GM23338 (cell line): Measurements from ENCODE around the gene CIRBP. TPM values are rescaled to one million over a fixed set of nuclear protein-coding genes. Genes with fewer than 3 reads are reported as not detected.
A peak's percentile ranks its signal among the peaks of the same experiment; 100 is the strongest.

ENCODE experiments used
- ATAC-seq: fragments of 200-7000 bp; cut with Tn5 transposase; 3 replicates; pipeline ENCODE4 v1.9.1; 2020
- DNase-seq: peaks from one replicate; pipeline ENCODE4 v3.0.0-alpha.2; 2015; ENCODE audit warnings: low spot score
- H2AFZ ChIP-seq: fragments of 200-600 bp; sonication (generic); 2 replicates; pipeline ENCODE4 v1.8.0; 2016; ENCODE audit warnings: antibody characterized with exemption, mild to moderate bottlenecking, moderate library complexity
- H3F3A ChIP-seq: fragments of 200-600 bp; sonication (generic); replicated peaks from 2 replicates; pipeline ENCODE4 v1.8.0; 2017; ENCODE audit warnings: antibody characterized with exemption, mixed run types, low read depth
- H3K27ac ChIP-seq: fragments of 200-600 bp; sonication (generic); 2 replicates; pipeline ENCODE4 v1.6.1; 2016; ENCODE audit warnings: low read depth
- H3K27me3 ChIP-seq: fragments of 200-600 bp; sonication (generic); 2 replicates; pipeline ENCODE4 v1.8.0; 2016; ENCODE audit warnings: mild to moderate bottlenecking, mixed run types, moderate library complexity; ENCODE audit not compliant: insufficient read depth
- H3K36me3 ChIP-seq: fragments of 200-600 bp; sonication (generic); 2 replicates; pipeline ENCODE4 v1.8.0; 2016; ENCODE audit warnings: mild to moderate bottlenecking; ENCODE audit not compliant: insufficient read depth
- H3K4me1 ChIP-seq: fragments of 200-600 bp; sonication (generic); 2 replicates; pipeline ENCODE4 v1.8.0; 2016; ENCODE audit warnings: mild to moderate bottlenecking, moderate library complexity; ENCODE audit not compliant: insufficient read depth
- H3K4me2 ChIP-seq: fragments of 200-600 bp; sonication (generic); 2 replicates; pipeline ENCODE4 v1.7.1; 2017; ENCODE audit warnings: mixed run types
- H3K4me3 ChIP-seq: fragments of 200-600 bp; sonication (generic); 2 replicates; pipeline ENCODE4 v1.6.1; 2016; ENCODE audit warnings: mixed run types
- H3K79me2 ChIP-seq: fragments of 200-600 bp; sonication (generic); replicated peaks from 2 replicates; pipeline ENCODE4 v1.8.0; 2017; ENCODE audit warnings: mild to moderate bottlenecking; ENCODE audit not compliant: insufficient read depth
- H3K9me2 ChIP-seq: fragments of 200-600 bp; sonication (generic); 2 replicates; pipeline ENCODE4 v1.8.0; 2017; ENCODE audit not compliant: insufficient read depth
- H4K20me1 ChIP-seq: fragments of 200-600 bp; sonication (generic); replicated peaks from 2 replicates; pipeline ENCODE4 v1.8.0; 2017; ENCODE audit warnings: mild to moderate bottlenecking; ENCODE audit not compliant: insufficient read depth
- H3K27ac Mint-ChIP-seq: 2 replicates; pipeline ENCODE4 v1.8.0; 2020; ENCODE audit warnings: inconsistent platforms, mild to moderate bottlenecking, moderate library complexity, mixed read lengths
- H3K27me3 Mint-ChIP-seq: 3 replicates; pipeline ENCODE4 v1.8.0; 2022; ENCODE audit warnings: low read depth, mild to moderate bottlenecking, moderate library complexity, mixed read lengths, inconsistent platforms; ENCODE audit not compliant: insufficient read depth, poor library complexity
- H3K36me3 Mint-ChIP-seq: 3 replicates; pipeline ENCODE4 v1.8.0; 2021; ENCODE audit warnings: low read depth, mild to moderate bottlenecking, inconsistent platforms, moderate library complexity, mixed read lengths
- H3K4me1 Mint-ChIP-seq: 3 replicates; pipeline ENCODE4 v1.8.0; 2020; ENCODE audit warnings: mild to moderate bottlenecking, inconsistent platforms, mixed read lengths
- H3K4me3 Mint-ChIP-seq: 3 replicates; pipeline ENCODE4 v1.8.0; 2021; ENCODE audit warnings: moderate library complexity, mild to moderate bottlenecking, inconsistent platforms, mixed read lengths
- H3K9me3 Mint-ChIP-seq: 3 replicates; pipeline ENCODE4 v1.8.0; 2020; ENCODE audit warnings: moderate library complexity, mild to moderate bottlenecking, inconsistent platforms, mixed read lengths
- CREB1 ChIP-seq: fragments of 250-450 bp; sonication (Bioruptor Pico); IDR thresholded peaks from 2 replicates; pipeline ENCODE4 v1.5.0; 2020; ENCODE audit warnings: low read depth, mild to moderate bottlenecking, moderate library complexity
- CTCF ChIP-seq, 2 experiments: fragments of 200-600 bp in 1 of 2; sonication (generic) in 1 of 2; conservative IDR thresholded peaks; 2 replicates each; pipeline versions ENCODE4 v1.5.1 to v1.6.1; 2016 to 2017; ENCODE audit warnings: antibody characterized with exemption in 2 of 2, low read depth in 2 of 2, mild to moderate bottlenecking in 2 of 2, moderate library complexity in 1 of 2
- ETS1 ChIP-seq: IDR thresholded peaks from 2 replicates; pipeline ENCODE4 v1.6.1; 2016; ENCODE audit warnings: antibody characterized with exemption
- EZH2 ChIP-seq: fragments of 200-600 bp; sonication (generic); IDR thresholded peaks from one replicate; pipeline ENCODE4 v1.8.0; 2017; ENCODE audit warnings: antibody characterized with exemption, mild to moderate bottlenecking, low read depth; ENCODE audit not compliant: unreplicated experiment
- JUNB ChIP-seq: IDR thresholded peaks from one replicate; pipeline ENCODE4 v1.6.1; 2016; ENCODE audit warnings: antibody characterized with exemption; ENCODE audit not compliant: unreplicated experiment
- REST ChIP-seq: IDR thresholded peaks from one replicate; pipeline ENCODE4 v1.6.1; 2018; ENCODE audit warnings: antibody characterized with exemption; ENCODE audit not compliant: unreplicated experiment
- ZNF114 ChIP-seq: fragments of 250-450 bp; sonication (Bioruptor Pico); IDR thresholded peaks from 2 replicates; pipeline ENCODE4 v1.5.0; 2020; ENCODE audit warnings: mild to moderate bottlenecking, moderate library complexity
- polyA plus RNA-seq: library from polyadenylated mRNA; unstranded; fragments of >200 nt; fragmentation: Nextera tagmentation; extraction: Ambion mirVana; gene quantifications from 2 replicates; pipeline ENCODE4 v1.2.1, GENCODE V29; 2016
- total RNA-seq: library from RNA; depleted of rRNA; stranded (reverse); fragments of >200 nt; shearing (Covaris generic); gene quantifications from 2 replicates; pipeline ENCODE4 v1.2.3, GENCODE V29; 2014

Gene CIRBP
- total and polyA plus RNA-seq, 2 experiments from 2014 or later: 153 to 202 TPM

GRCh38 chr19:1259206-1259875 is 9.8 kb upstream of the CIRBP start (continued):
- TF ChIP-seq CTCF (conservative IDR thresholded peaks at IDR 0.05; ENCODE audit: low read depth in 2 of 2) (no peak), JUNB (no peak), EZH2 (no peak)

- Histone ChIP-seq H3K4me1 (peaks cover 58% of the 10 kb centered on the region), H3K27me3 (no peaks in the 10 kb centered on the region), H3K36me3 (peaks cover 15% of the 10 kb centered on the region), H4K20me1 (peaks cover 20% of the 10 kb centered on the region), H3K79me2 (peaks cover 19% of the 10 kb centered on the region), H3F3A (peaks cover 75% of the 10 kb centered on the region), H3K4me3 (peak overlapping the region; percentile 95), H3K9me2 (no peaks in the 10 kb centered on the region), H2AFZ (0 out of 2 replicates have a peak overlapping the region, but pooled peaks have one; percentile 52), H3K27ac (peak overlapping the region; percentile 94), H3K4me2 (peak overlapping the region; percentile 82)
- Mint-ChIP-seq H3K4me3 (peak overlapping the region; percentile 55), H3K9me3 (no peaks in the 10 kb centered on the region; the same call in 1 of the 3 replicates), H3K27me3 (peaks cover 35% of the 10 kb centered on the region), H3K36me3 (peaks cover 47% of the 10 kb centered on the region), H3K27ac (peak overlapping the region; percentile 91), H3K4me1 (peaks cover 59% of the 10 kb centered on the region)
- 0 out of 2 replicates have a peak, but pooled peaks have one; percentile 12 for TF ChIP-seq ETS1
- no peak for TF ChIP-seq ZNF114 (CRISPR knock-in tag)
- ATAC-seq: peak; percentile 6
- DNase-seq: no peak
Observed at GRCh38 chr19:1259876-1260748, 9.0 kb upstream of the CIRBP start.

- peak overlapping the region; percentile 100 for H3K4me2 ChIP-seq
- H3F3A ChIP-seq: peaks cover 69% of the 10 kb centered on the region
- peak overlapping the region; percentile 92 for H3K4me3 Mint-ChIP-seq
- H3K27ac Mint-ChIP-seq: peak overlapping the region; percentile 94
- no peaks in the 10 kb centered on the region; the same call in 1 of the 3 replicates for H3K9me3 Mint-ChIP-seq
- H3K27me3 ChIP-seq: no peaks in the 10 kb centered on the region
- H3K9me2 ChIP-seq: no peaks in the 10 kb centered on the region
- H3K4me1 Mint-ChIP-seq: peaks cover 65% of the 10 kb centered on the region
- peaks cover 39% of the 10 kb centered on the region for H3K36me3 Mint-ChIP-seq
- peaks cover 20% of the 10 kb centered on the region for H4K20me1 ChIP-seq
- ATAC-seq: peak; percentile 49
- 0 out of 2 replicates have a peak overlapping the region, but pooled peaks have one; percentile 52 for H2AFZ ChIP-seq
- H3K36me3 ChIP-seq: peaks cover 7% of the 10 kb centered on the region
- H3K4me3 ChIP-seq: peak overlapping the region; percentile 95
- peaks cover 14% of the 10 kb centered on the region for H3K79me2 ChIP-seq
- DNase-seq: peak; percentile 97
- peaks cover 38% of the 10 kb centered on the region for H3K27me3 Mint-ChIP-seq
- H3K27ac ChIP-seq: peak overlapping the region; percentile 94
- peaks cover 61% of the 10 kb centered on the region for H3K4me1 ChIP-seq
- TF ChIP-seq REST (no peak), CREB1 (peak; percentile 93)
Observed at GRCh38 chr19:1260749-1261537, 8.2 kb upstream of the CIRBP start.
